Islet of Langerhans (tissue), 1 donor: ENCODE results near the gene DIP2A.
"Not testable (repeated sequence)": the region's sequence is repeated elsewhere in the genome, so short reads cannot be mapped to it uniquely, and the experiment has no call there.

ENCODE experiments used
- FAIRE-seq: peaks from one replicate; lab custom pipeline; 2011; peaks lifted over from hg19 to GRCh38; lab: Jason Lieb, UNC

DIP2A gene

DNA sequence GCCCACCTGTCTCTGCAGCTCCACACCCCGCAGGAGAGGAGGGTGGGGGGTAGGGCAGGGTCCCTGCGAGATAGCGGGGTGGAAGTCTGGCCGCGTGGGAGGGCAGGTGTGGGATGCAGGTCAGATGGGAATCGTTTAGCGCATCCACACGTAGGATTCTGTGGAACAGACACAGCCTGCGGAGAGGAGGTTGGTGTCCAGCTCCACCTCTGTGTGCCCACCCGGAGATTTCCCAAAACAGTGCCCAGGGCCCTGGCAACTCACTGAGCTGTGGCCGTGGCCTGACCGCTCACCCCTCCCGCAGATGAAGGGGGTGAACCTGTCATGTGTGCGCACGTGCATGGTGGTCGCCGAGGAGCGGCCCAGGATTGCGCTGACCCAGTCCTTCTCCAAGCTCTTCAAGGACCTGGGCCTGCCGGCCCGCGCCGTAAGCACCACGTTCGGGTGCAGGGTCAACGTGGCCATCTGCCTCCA lies 99.3 kb downstream of the DIP2A start:
- FAIRE-seq = no peak

DNA sequence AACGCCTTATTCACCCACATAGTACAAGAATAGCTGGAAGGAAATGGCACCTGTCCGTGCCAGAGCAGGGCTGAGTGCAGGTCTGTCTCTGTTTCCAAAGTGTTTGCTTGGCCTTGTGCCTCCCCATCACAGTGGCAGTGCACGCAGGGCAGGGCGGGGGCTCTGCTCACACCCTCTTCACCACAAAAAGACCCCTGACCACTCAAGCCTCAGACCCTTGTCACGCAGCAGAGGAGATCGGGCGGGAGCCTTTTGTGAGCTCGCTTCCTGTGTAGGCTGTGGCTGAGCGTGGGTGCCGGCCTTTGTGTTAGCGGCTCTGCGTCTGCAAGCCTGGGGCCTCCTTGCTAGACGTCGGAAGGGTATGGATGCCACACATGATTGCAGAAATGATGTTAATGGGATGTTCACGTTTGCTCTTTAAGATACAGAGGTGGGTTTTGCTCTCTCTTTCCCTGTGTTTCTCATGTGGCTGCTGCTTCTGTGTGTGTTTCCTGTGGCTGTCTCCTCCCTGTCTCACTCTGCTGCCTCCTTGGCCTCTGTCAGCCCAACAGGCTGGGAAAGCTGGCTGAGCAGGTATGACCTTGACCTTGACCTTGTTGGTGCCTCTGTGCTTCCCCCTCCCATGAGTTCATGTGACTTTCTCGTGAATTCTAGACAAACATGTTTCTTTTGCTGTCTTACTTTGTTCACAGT lies 100.7 kb downstream of the DIP2A start:
- no peak for FAIRE-seq

GRCh38 chr21:46560568-46561444 lies 102.1 kb downstream of the DIP2A start:
- FAIRE-seq = no peak

- FAIRE-seq = no peak
Measured at GRCh38 chr21:46561445-46562090, 102.9 kb downstream of the DIP2A start.

DNA sequence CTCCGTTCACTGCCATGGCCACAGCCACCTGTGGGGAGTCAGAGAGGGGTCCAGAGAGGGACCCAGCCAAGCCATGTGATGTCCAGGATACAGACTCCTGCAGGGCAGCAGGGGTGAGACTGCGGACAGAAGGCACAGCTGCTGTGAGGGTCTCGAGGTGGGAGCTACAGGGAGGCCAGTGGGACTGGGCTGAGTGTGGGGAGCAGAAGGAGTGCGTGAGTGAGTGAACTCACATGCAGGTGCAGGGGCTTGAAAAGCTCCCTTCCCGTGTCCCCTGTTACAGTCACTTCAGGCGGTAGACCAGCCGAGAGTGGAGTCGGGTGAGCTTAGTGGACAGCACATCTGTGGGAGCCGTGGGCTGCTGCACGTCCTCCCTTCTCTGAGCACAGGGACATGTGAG lies 103.8 kb downstream of the DIP2A start:
- FAIRE-seq = no peak

- no peak for FAIRE-seq
Measured at GRCh38 chr21:46562964-46563607, 104.4 kb downstream of the DIP2A start.

GRCh38 chr21:46564391-46564790 lies 105.7 kb downstream of the DIP2A start:
- FAIRE-seq = no peak

DNA sequence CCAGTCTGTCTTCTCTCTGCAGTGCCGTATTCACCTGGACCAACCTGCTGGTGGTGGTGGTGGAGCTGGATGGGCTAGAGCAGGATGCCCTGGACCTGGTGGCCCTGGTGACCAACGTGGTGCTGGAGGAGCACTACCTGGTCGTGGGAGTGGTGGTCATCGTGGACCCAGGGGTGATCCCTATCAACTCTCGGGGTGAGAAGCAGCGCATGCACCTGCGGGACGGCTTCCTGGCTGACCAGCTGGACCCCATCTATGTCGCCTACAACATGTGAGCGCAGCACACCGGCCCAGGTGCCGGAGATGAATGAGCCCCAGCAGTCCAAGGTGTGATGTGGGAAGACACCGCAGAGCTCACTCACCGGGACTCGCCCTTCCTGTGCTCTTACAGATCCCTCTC lies 108.7 kb downstream of the DIP2A start:
- no peak for FAIRE-seq

DNA sequence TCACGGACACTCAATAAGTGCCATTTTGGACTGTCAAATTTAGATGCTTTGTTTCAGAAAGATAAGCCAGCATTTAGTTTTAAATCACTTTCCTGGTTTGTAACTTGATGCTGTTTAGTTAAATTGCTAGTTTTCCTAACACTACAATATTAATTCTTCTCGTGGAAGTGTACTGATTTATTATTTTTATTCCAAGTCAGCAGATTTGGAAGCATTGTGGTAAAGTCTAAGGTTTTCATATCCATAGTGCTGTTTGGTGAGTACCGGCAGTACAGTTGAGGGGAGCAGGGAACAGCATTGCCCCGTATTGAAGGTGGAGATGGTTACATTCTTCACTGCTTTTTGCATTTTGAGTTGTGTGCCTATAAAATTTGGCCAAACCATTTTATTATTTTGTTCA lies 109.9 kb downstream of the DIP2A start:
- FAIRE-seq = no peak

DNA sequence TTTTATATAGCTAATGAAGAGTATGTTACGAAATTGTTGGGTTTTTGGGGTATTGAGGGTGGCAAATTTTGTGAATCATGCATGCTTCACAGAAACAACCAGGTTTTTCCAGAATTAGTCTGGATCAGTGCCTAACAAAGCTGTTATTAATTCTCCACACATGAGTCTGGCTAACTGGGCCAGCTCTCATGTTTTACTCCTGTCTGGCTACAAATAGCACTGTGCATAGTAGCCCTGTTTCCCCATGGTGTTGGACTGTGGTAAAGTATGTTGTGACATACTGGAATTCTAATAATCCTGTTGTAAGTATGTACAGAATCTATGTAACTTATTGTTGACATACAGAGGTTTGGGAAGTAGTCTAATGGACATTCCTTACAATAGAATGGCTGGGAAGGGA lies 110.4 kb downstream of the DIP2A start:
- no peak for FAIRE-seq

DNA sequence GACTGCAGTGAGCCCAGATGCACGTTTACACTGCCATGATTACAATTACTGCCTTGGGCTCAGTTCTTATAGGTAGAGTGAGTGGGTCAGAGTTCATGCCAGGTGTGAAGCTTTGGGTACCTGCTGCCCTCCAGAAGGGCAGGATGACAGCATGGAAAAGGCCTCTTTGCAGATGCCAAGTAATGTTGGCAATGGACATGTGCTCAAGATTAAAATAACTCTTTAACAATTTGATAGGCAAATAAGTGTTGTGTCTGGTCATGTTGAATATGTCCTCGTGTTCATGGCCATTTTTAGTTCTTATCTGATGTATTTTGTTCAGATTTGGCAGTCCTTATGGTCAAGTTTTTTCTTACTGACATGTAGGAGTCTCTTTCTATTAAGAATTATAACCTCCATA lies 111.4 kb downstream of the DIP2A start:
- FAIRE-seq = no peak

- no peak for FAIRE-seq
Measured at GRCh38 chr21:46570631-46571030, 111.9 kb downstream of the DIP2A start.

DNA sequence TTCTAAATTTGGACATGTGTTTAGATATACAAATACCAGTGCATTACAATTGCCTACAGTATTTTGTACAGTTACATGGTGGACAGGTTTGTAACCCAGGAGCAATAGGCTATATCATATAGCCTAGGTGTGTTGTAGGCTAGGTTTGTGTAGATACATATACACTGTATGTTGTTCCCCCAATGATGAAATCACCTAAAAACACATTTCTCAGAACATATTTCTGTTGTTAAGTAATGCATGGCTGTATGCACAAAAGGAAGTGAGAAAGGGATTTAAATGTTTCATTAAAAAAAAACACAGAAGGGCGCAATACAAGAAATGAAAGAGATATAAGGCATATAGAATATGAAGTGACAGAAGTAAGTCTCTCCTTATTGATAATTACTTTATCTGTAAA lies 114.2 kb downstream of the DIP2A start:
- no peak for FAIRE-seq

DNA sequence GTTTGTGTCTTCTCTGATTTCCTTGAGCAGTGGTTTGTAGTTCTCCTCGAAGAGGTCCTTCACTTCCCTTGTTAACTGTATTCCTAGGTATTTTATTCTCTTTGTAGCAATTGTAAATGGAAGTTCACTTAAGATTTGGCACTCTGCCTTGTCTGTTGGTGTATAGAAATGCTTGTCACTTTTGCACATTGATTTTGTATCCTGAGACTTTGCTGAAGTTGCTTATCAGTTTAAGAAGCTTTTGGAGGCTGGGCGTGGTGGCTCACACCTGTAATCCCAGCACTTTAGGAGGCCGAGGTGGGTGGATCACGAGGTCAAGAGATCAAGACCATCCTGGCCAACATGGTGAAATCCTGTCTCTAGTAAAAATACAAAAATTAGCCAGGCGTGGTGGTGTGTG lies 119.1 kb downstream of the DIP2A start:
- FAIRE-seq = not testable (repeated sequence)

DNA sequence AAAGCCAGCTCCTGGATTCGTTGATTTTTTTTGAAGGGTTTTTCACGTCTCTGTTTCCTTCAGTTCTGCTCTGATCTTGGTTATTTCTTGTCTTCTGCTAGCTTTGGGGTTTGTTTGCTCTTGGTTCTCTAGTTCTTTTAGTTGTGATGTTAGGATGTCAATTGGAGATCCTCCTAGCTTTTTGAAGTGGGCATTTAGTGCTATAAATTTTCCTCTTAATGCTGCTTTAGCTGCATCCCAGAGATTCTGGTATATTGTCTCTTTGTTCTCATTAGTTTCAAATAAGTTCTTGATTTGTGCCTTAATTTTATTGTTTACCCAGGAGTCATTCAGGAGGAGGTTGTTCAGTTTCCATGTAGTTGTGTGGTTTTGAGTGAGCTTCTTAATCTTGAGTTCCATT lies 120.7 kb downstream of the DIP2A start:
- not testable (repeated sequence) for FAIRE-seq

DNA sequence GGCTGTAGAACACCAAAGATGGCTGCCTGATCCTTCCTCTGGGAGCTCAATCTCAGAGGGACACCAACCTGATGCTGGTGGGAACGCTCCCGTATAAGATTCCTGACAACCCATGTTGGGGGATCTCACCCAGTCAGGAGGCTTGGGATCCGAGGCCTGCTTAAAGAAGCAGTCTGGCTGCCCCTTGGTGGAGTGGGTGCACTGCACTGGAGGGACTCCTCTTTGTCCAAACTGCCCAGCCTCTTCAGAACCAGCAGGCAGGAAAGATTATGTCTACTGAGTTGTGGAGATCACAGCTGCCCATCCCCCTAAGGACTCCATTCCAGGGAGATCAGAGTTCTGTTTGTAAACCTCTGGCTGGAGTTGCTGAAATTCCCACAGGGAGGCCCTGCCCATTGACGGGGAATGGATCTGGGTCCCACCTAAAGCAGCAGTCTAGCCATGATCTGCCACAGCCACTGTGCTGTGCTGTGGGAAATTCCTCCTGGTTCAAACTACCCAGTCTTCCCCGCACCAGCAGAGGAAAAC lies 123.2 kb downstream of the DIP2A start:
- no peak for FAIRE-seq

DNA sequence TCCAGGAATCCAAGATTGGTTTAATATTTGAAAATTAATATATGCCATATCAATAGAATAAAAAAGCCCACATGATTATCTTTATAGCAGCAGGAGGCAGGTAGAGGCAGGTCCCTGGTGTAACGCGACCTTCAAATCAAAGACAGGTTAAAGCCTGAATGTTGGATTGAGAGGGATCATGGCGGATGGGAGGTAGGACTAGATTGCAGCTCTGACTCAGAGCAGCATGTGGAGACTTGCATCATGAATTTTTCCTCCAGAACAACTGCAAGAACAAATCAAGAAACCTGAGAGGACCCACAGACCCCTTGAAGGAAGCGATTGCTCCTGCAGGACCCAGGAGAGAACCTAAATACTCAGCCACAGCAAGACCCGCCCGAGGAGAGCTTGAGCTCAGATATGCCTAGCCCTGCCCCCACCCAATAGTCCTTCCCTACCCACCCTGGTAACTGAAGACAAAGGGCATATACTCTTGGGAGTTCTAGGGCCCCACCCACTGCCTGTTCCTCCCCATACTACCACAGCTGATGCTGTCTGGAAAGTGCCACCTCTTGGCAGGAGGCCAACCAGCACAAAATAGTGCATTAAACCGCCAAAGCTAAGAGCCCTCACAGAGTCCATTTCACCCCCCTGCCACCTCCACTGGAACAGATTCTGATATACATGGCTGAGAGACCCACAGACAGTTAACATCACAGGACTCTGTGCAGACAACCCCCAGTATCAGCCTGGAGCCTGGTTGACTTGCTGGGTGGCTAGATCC lies 126.7 kb downstream of the DIP2A start:
- no peak for FAIRE-seq

DNA sequence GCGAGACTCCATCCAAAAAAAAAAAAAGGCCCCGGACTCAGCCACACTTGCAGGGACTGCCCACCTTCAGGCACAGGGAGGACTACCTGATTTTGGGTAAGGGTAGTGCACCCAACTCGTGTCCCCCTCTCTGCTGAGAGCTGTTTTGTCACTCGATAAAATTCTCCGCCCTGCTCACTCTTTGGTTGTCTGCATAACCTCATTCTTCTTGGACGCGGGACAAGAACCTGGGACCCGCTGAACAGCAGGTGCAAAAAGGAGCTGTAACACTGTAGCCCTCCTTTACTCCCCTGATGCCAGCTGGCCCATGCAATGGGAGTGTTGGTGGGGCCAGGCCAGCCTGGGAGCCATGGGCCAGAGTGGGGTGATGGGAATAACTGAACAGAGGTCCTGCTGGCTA lies 135.6 kb downstream of the DIP2A start:
- no peak for FAIRE-seq

- FAIRE-seq = no peak
Measured at GRCh38 chr21:46596201-46596600, 137.5 kb downstream of the DIP2A start.

DNA sequence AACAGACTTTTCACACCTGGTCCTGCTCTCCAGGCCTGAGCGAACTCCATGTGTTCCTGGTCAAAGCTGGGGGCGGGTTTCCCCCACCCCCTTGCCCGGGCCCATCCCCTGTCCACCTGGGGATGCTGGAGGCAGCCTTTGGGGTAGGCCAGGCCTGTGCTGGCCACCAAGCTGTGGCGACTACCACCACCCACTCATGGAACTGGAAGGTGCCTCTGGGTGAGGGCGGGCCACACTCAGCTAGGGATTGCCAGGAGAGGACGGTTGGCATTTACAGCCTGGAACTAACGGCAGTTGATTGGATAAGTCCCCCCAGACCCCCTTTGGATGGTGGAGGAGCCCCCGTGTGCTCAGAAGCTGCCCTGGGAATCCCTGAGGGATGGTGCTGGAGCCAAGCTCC lies 138.3 kb downstream of the DIP2A start:
- FAIRE-seq = no peak

- no peak for FAIRE-seq
Measured at GRCh38 chr21:46597896-46598343, 139.2 kb downstream of the DIP2A start.
